GM21619 (cell line): ENCODE data around the gene VARS1.

Experiments
- ATAC-seq: cut with Tn5 transposase; IDR thresholded peaks from one replicate; pipeline ENCODE4 v1.9.1; 2021; ENCODE audit not compliant: unreplicated experiment

Gene VARS1

DNA sequence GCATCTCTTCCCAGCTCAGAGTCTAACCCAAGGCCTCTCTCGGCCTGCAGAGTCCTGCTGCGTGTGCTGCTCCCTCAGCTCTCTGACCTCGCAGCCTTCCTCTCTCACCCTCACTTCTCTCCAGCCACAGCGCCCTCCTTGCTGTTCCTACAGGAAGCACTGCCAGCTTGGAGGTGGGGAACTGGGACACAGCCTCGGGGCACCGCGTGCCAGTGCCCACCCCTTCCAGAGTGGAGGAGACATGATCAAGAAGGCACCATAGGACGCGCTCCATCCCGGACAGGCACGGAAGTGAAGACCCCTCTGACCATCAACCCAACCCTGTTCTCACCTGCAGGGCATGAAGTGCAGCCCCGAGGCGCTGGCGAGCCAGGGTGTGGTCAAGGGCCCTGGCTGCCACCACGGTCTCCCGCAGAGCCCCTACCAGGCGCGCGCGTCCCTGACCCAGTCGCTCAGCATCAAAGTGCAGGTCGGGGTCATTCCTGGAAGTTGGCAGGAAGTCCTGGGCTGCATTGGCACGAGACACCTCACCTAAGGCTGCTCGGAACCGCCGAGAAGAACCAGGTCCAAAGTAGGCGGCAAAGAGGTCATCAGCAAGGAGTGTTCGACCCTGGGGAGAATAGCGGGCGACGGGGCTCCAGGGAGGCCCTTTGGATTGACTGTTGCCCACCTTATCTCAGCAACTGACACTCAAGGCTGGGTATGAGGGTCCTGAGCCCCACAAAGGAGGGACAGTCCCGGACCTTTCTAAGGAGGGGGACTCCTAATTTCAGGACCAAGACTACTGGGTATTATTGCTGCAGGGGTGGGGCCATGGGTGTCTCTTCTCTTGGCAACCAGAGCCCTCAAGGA lies 19.7 kb downstream of the VARS1 start:
- ATAC-seq: no peak

DNA sequence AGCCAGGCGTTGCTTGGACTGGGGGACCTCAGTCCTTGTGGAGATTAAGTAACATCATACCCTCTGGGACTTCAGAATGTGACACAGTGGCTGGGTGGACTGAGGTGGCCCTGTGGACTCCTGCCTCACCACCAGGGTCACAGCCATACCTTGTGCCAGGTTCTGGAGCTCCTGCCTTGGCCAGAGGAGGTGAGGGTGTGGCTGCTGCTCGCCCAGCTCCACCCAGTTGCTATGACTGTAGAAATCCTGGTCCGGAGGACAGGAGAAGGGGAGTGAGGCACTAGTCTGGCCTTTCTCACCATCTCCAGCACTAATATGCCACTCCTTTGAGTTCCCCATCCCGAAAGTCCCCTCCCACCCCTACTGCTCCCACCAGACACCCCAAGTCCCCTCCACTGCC lies 20.4 kb downstream of the VARS1 start:
- ATAC-seq: no peak

DNA sequence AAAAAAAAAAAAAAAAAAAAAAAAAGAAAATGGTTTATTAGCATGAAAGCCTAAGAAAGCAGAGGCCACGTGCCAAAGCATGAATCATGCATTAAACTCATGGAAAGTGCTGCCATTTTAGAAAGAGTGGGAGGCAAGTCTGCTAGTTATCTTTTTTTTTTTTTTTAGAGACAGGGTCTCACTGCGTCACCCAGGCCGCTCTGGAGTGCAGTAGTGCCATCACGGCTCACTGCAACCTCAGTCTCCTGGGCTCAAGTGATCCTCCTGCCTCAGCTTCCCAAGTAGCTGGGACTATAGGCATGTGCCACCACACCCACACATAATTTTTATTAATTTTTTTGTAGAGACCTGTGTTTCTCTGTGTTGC lies 23.6 kb downstream of the VARS1 start:
- ATAC-seq: no peak

- no peak for ATAC-seq
Observed at GRCh38 chr6:31770860-31771259, 24.7 kb downstream of the VARS1 start.

GRCh38 chr6:31769684-31770371 lies 25.7 kb downstream of the VARS1 start:
- ATAC-seq: no peak

DNA sequence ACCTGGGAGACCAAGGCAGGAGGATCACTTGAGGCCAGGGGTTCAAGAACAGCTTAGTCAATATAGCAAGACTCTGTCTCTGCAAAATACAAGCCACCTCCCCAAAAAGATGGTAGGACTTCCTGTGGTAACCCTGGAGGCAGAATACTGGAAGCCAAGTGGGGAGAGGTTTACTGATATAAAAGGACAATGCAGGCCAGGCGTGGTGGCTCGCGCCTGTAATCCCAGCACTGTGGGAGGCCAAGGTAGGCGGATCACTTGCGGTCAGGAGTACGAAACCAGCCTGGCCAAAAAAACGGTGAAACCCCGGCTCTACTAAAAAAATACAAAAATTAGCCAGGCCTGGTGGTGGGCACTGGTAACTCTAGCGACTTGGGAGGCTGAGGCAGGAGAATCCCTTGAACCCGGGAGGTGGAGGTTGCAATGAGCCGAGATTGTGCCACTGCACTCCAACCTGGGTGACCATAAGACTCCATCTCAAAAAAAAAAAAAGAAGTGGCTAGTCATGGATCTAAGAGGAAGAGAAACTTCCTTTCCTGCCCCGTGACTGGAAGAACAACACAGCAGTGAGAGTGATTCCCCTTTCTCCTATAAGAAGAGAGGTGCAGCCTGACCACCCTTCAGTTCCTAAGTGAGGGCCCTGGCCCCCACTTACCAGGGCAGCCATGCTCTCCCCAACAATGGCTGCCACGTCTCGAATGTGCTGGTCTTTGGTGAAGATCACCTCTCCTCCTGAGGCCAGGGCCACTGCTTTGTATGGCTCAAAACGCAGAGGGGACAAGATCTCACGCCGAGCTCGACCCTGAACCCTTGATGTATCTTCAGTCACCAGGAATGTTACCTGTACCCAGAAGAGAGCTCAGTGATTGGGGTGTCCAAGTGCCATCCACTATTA lies 26.9 kb downstream of the VARS1 start:
- no peak for ATAC-seq

GRCh38 chr6:31767096-31767645 lies 28.4 kb downstream of the VARS1 start:
- no peak for ATAC-seq

DNA sequence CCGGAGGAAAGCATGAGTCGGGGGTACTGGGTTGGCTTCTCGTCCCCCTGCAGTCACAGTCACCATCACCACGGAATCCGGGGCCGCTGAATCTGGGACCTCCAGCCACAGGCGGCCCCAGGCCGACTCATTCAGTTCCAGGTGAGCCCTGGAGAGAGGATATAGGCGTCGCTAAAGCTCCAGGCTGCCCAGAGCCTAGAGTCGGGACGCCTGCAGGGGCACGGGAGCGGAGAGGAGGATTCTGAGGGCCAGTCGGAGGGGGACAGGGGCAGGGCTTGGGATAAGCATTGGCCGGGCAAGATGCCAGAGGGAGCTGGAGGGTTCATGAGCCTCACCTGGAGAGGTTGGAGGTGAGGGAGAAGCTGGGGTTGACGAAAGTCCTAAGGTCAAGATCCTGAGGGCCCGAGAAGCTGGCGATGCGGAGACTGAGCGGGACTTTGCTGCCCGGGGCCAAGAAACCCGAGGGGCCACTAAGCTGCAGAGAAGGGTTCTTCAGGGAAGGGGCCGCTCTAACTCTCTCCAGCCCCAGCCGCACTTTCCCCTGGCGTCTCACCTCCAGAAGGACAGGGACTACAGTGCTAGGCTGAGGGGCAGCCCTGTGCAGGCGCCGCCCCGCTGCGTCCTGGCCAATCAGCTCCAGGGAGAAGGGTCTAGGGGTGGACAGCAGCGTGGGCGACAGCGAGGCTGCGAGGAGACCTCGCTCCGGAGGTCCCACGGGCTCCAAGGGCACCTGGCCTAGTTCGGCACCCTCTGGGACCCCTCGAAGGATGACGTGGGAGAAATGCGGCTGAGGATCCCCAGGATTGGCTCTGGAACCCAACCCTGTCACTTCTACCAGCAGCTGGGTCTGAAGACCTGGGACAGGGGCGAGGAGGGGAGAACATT lies 29.4 kb downstream of the VARS1 start:
- ATAC-seq: no peak

- no peak for ATAC-seq
Observed at GRCh38 chr6:31765559-31765909, 30.0 kb downstream of the VARS1 start.

GRCh38 chr6:31764198-31764597 lies 31.4 kb downstream of the VARS1 start:
- ATAC-seq: no peak

DNA sequence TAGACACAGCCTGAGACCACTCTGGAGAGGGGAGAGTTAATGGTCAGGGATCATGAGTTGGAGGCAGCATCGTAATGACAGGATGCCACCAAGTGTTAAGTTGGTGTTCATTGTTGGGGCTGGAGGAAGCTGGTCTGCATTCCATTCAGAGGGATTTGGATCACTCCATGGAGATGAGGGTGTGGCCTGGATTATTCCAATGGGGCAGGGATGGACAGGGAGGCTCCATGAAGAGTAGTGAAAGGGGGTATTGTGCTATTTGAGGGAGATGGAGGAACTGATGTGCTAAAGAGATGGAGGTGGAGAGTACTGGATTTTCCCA lies 32.0 kb downstream of the VARS1 start:
- no peak for ATAC-seq

- ATAC-seq: no peak
Observed at GRCh38 chr6:31762878-31763618, 32.5 kb downstream of the VARS1 start.

DNA sequence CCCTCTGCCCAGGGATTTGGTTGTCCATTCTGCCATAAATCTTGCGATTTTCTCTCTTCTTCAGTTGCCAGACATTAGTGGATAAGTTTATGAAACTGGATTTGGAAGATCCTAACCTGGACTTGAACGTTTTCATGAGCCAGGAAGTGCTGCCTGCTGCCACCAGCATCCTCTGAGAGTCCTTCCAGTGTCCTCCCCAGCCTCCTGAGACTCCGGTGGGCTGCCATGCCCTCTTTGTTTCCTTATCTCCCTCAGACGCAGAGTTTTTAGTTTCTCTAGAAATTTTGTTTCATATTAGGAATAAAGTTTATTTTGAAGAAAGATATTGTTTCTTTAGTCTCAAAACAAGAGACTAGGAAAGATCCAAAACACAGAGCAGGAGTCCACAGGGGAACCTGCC lies 33.2 kb downstream of the VARS1 start, which contains the start of gene SAPCD1:
Gene SAPCD1, plus strand, starts transcription at position 301 of the 400 bp plus-strand sequence. CDS start 399 bp downstream, outside the sequence.
- ATAC-seq: no peak

- no peak for ATAC-seq
Observed at GRCh38 chr6:31761343-31761742, 34.2 kb downstream of the VARS1 start.

- no peak for ATAC-seq
Observed at GRCh38 chr6:31760790-31761189, 34.8 kb downstream of the VARS1 start.

DNA sequence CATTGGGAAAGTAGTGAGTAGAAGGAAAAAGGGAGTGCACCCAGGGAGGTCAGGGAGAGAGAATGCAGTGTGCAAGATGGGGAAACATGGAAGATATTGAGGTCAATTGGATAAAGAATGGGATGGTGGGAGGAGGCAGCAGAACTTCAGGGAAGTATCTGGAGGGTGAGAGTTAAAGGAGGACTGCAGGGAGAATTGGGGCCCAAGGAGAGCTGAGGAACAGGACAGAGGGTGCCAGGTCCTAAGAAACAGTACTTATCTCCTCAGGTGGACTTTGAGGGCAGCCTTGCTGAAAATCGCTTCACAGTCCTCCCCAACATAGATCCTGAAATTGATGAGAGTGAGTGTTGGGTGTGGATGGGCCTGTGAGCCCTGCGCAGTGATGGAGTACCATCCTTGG lies 37.3 kb downstream of the VARS1 start:
- no peak for ATAC-seq

DNA sequence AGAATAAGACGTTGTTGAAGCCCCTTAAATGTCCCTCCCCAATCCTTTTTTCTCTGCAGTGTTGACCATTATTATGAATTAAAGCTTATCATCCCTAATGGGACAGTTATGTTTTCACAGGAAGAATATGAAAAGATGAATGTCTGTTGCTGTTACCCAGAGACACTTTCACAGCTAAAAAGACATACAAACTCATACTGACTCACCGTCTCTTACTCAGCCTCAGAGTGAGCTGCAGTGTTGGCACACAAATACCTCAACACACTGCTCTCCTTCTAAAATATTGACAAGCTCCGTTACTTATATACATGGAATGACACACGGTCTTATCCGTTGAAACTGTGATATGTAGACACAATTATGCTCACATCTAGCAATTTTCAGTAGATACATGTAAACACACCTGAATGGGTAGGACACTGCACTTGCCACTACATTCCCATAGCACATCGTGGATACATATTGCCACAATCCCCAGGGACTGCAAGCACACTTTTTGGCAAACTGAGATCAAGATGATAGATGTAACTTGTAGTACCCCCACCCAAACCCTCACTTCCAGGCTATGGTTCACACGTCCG lies 42.7 kb downstream of the VARS1 start:
- ATAC-seq: no peak

DNA sequence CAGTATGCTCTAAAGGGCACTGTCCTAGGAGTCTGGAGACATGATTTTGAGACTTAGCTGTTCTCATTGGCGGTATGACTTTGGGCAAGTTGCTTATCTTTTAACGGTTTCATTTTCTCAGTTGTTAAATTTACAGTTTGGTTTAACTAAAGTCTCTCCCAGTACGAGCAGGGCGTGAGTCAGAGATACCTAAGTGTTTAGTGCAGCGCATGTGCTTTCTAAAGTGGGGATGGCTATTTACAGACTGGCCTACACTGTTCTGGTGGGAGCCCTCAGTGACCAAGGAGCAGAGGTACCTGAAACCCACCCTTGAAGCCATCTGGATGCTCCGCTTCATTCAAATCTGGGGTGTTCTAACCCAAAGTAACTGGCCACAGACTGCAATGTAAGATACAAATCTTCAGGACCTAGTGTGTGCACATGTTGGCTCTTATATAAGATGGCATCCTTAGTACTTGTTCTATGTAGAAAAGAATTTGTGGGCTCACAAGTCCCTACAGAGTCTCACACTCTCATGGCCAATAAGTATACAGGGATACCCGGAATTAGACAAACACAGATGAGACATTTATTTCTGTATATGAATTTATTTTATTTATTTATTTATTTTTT lies 45.0 kb downstream of the VARS1 start:
- no peak for ATAC-seq
